Eye (tissue), 1 donor: ENCODE results near the gene TMEM126B.
"Not testable (repeated sequence)": the region's sequence is repeated elsewhere in the genome, so short reads cannot be mapped to it uniquely, and the experiment has no call there.

Source experiments
- DNase-seq: peaks from one replicate; pipeline ENCODE4 v3.0.0-alpha.2; 2015

The TMEM126B gene

DNA sequence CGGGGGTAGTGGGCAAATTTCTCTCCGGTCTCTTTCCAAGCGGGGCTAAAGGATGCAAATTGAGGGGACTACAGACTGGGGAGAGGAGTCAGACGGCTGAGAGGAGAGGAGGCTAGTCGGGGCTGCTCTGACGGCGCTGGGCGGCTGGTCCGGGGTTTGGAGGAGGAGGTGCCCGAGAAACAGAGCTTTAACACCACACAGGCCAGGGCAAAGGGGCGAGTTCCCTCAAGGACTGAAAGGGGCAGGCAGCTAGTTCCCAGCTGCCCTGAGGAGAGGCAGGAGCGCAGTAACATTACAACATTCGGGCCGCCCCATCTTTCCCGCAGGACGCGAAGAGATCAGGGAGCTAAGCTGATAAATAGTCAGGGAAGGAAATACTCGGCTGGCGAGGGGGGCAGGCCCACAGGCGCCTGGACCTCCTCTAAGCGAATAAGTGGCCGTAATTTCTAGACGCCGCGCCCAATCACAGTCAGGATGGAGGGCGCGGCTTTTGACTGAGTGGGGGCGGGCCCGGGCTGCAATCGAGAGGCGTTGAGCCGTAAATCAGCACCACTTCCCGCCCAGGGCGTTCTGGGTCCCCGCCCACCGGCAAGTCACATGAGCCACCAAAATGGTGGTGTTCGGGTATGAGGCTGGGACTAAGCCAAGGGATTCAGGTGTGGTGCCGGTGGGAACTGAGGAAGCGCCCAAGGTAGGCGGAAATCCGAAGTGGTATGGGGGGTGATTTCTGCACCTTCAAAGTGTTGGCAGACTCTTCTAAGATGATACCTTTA, at the start of gene TMEM126B:
Gene TMEM126B (plus strand): TSS at position 596 of the 773 bp plus-strand sequence. CDS start 15 bp downstream, at position 611.
- peak; percentile 98 for DNase-seq

DNA sequence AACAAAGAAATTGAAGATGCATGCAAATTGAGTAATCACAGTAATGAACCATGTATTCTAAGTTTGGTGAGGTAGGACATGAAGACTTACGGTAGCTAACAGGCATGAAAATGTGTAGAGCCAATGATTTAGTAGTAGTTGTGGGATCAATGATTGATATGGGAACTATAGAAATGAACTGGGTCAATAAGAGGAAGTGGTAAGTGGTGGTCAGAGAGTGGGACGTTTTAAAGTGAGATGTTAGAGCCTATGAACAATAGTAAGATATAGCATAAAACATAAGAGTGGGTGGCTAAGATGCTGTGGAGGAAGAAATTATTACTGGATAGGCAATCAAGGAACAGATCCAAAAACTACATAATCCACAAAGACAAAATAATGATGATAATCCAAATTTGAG, 46.3 kb upstream of the TMEM126B start:
- no peak for DNase-seq

DNA sequence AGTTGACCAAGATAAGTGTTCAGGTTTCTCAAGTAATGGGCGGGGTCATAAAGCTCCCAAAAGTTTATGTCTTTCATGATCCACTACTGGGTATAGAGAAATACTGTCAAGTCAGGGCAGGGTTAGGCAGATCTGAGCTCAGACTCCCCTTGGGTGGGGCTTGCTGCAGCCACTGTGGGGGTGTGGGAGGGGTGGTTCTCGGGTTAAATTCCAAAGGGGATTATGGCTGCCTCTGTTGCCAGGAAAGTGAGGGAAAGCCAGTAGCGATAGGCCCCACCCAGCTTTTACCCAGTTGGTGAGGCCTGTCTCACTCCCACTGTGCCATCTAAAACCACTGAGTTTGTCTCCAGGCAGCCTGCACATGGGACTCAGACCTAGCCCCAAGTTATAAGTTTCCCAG, 39.0 kb upstream of the TMEM126B start:
- no peak for DNase-seq

DNA sequence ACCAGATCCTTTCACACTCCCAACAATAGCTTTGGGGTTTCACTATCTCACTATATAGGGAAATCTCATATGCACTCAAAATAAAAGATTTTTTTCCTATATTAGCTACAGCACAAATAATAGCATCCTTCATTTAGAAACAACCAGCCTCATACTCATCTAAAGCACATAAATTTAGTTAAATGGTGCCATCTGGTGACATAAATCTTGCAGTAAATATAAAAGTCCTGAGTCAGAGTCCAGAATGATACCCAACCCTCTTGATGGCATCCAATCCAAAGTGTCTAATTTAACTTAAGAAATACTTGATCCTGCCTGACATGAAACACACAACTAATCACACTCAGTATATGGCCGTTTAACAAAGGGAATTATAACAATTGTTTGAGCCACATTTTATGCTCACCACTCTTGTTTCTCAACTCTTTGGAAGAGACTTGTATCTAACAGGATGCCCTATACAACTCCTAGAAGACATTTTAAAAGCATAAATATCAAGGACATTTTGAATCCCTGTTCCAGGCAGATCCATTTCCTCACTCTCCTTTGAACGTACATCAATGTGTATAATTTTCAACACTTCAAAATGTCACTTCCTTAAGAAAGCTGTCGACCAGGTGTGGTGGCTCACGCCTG, 37.4 kb upstream of the TMEM126B start:
- peak; percentile 66 for DNase-seq

DNA sequence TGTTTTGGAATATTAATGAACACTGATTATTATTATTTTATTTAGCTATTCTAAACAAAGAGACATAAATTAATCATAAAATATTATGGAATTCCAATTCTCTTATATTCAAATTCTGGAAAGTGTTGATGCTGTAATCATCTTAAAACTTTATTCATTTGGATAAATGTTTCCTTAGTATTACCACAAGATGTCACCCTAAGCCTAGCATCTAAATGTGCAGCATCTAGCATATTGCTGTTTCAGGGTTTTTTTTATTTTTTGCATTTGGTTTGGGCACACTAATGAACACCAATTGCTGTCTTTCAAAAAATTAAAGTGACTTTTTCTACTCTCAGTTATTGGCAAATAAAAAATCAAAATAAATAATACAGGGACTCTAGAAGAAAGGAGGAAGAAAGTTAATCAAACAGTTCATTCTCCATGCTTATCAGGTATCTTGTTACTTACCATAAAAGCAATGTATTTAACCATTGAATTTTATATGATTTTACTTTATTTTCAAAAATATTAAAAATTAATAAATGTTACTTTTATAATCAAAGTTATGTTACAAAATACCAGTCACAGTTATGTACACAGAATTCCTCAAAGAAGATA, 33.0 kb upstream of the TMEM126B start:
- peak; percentile 69 for DNase-seq

DNA sequence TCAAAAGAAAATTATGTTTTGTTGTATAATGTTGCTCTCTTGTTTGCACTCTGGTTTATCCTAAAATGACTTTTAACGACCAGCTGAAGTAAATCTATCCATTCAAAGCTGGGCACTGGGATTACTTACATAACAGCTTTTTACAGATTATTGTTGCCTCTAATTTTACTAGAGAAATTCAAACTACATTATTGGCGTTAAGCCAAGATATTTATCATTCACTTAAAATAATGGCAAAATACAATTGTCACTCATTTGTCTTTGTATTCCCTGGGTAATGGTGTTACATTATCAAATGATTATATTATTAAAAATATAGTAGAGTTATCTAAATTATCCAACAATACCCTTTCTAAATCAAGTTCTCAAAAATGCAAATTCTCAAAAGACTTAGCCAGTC, 31.5 kb upstream of the TMEM126B start:
- DNase-seq = no peak

DNA sequence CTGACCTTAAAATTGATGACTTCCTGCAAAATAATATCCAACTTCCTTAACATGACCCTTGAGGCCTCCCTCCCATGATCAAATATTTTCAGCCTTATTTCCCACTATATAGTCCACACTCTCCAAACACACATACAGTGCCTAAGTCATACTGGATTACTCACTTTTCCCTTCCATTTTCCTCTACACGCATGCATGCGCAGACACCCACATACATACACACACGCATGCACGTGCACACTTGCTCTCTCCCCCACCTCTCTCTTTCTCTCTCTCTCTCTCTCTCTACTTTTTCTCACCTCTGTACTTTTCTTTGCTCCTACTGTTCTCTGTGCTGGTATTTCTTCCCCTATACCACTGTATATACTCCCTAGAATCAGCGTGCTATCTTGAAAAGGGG, 29.3 kb upstream of the TMEM126B start:
- no peak for DNase-seq

DNA sequence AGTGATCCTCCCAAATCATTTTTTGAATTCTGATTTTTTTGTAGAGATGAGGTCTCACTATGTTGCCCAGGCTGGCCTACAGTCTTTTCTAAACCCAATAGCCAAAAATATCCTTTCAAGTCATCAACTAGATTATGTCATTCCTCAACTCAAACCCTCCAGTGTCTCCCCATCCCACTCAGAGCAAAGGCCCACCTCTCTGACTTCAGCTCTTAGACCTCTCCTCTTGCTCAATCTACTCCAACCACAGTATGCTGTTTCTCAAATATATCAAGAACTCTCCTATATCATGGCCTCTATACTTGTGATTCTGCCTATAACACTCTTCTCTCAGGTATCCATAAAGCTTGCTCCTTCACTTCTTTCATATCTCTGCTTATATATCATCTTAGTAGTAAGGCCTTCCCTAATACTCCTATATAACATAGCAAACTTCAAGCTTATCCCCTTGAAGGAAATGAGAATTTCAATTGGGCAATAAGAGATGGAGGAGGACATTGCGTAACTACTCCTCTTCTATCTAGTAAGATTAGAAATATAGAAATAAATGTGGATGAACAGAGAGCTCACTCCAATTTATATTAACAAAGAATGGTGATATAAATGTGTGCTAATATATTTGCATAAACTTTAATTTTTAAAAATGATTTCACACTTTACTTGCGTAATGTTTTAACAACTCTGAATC, 25.7 kb upstream of the TMEM126B start:
- no peak for DNase-seq

DNA sequence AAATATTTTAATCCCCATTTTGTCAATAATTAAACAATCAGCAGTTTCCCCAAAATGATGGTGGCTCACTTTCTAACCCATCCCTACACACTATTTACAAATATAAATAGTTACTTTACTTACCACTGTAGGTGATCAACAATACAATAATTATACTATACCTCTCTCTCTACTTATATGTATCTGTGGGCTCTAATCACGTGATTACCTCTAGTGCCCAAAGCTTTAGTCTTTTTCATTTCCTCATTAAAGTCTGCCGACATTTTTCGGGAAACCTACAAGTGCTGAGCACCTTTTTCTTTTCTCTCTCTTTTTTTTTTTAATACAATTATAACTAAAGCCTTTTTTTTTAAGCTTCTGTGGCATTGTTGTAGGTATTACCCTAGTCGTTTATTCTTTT, 25.2 kb upstream of the TMEM126B start:
- no peak for DNase-seq

DNA sequence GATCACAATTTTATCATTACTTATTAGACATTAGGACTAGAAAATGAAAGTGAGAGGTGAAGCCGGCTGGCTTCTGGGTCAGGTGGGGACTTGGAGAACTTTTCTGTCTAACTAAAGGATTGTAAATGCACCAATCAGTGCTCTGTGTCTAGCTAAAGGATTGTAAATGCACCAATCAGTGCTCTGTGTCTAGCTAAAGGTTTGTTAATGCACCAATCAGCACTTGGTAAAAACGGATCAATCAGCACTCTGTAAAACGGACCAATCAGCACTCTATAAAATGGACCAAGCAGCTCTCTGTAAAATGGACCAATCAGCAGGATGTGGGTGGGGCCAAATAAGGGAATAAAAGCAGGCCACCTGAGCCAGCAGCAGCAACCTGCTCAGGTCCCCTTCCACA, 22.2 kb upstream of the TMEM126B start:
- not testable (repeated sequence) for DNase-seq

DNA sequence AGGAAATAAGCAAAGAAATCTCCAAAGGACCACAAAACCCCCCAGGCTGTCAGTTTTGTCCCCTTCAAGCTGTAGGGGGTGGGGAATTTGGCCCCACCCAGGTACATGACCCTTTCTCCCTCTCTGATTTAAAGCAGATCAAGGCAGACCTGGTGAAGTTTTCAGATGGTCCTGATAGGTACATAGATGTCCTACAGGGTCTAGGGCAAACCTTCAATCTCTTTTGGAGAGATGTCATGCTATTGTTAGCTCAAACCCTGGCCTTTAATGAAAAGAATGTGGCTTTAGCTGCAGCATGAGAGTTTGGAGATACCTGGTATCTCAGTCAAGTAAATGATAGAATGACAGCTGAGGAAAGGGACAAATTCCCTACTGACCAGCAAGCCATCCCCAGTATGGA, 19.8 kb upstream of the TMEM126B start:
- not testable (repeated sequence) for DNase-seq

DNA sequence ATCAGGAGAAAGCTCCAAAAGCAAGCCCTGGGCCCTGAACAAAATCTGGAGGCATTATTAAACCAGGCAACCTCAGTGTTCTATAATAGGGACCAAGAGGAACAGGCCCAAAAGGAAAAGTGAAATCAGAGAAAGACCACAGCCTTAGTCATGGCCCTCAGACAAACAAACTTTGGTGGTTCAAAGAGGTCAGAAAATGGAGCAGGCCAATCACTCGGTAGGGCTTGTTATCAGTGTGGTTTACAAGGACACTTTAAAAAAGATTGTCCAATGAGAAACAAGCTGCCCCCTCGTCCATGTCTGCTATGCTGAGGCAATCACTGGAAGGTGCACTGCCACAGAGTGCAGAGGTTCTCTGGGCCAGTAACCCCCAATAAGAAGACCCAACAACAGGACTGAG, 19.1 kb upstream of the TMEM126B start:
- not testable (repeated sequence) for DNase-seq

DNA sequence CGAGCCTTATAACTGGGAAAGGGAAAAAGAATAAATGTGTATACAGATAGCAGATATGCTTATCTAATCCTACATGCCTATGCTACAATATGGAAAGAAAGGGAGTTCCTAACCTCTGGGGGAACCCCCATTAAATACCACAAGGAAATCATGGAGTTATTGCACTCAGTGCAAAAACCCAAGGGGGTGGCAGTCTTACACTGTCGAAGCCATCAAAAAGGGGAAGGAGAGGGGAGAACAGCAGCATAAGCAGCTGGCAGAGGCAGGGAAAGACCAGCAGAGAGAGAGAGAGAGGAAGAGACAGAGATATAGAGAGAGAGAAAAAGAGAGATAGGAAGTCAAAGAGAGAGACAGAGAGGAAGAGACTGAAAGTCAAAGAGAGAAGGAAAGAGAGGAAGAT, 16.8 kb upstream of the TMEM126B start:
- DNase-seq = not testable (repeated sequence)

DNA sequence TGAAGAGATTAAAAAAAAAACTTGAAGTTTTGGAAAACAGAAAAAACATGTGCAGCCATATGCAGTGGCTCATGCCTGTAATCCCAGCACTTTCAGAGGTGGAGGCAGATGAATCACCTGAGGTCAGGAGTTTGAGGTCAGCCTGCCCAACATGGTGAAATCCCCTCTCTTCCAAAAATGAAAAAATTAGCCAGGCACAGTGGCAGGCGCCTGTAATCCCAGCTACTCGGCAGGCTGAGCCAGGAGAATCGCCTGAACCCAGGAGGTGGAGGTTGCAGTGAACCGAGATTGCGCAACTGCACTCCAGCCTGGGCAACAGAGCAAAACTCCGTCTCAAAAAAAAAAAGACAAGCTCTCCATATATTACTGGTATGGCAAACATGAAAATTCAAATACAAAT, 8.9 kb upstream of the TMEM126B start:
- no peak for DNase-seq

DNA sequence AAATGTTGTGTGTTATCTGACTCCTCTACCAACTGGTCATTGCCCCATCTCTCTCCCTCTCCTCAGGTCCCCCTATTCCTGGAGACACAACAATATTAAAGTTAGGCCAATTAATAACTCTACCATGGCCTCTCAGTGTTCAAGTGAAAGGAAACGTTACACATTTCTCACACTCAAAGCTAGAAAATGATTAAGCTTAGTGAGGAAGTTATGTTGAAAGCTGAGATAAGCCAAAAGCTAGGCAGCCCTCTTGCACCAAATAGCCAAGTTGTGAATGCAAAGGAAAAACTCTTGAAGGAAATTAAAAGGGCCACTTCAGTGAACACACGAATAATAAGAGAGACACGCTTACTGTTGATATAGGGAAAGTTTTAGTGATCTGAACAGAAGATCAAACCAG, 8.1 kb upstream of the TMEM126B start:
- DNase-seq = no peak

DNA sequence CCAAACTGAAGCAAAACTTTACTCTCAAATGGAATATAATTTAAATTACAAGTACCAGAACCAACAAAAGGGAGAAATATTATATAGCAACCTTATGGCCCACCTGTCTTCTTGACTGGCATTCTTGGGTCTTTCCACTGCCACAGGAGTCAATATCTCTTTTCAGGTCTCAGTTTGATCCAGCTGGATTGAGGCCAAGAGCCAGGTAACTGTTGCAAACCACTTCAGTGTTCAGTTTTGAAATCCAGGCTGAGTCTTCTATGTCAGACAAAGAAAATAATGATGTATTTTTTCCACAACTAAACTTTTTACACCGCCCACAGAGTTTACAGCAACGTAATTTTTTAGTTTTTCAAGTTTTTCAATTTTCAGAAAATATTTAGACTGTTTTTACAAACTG, 1.9 kb upstream of the TMEM126B start:
- DNase-seq = no peak

DNA sequence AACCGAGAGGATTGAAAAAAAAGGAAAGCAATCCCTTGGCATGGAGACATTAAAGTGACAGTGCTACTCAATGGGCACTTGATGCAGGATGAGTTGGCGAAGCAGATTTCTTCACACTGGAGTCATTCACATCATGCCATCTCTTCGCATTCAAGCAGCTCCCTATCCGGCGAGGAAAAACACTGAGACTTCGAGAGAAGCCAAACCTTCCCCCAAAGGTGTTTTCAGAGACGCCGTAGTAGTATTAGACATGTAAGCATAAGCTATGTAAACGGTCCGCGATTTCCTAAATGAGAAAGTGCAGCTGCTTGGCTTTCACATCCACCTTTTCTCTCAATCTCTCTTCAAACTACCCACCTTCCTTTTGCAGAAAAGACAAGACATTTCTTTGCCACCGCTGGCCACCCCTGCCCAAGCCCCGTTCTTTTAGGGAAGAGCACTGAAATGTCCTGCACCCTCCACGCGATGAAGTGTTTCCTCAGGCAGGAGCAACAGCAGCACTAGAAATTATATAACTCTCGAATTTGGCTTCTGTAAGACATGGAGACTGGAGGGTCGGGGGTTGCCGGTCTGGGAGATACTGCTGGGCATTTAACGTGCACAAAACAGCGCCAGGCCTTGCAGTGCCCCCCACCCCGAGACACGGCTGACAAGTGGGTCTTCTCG, 928 bp upstream of the TMEM126B start, which contains the start of gene DLG2:
Gene DLG2 (minus strand): TSS at position 13 of the 666 bp plus-strand sequence.
- DNase-seq = peak; percentile 73

DNA sequence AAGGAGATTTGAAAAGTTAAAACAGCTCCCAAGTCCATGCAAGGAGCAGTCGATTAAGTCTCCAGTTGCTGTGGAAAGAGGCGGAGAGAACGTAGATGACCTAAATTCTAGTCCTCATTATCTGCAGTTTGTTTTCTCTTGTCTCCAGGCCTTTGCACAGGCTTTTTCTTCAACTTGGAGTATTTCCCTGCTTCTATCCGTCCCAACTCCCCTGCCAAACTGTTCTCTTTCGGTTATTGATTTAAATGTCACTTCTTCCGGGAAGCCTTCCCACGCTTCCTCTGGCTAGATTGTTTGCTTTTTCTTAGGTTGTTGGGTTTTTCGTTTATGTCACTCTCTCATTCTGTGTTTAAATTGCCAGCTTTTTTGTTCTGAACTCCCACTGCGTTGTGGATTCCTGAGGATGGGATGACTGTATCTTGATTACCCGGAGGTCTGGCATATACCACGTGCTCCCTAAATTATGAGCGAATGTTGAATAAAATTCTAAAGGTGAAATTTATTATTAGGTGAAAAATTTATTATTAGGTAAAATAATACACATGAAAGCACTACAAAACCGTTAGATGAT, 463 bp downstream of the TMEM126B start:
- no peak for DNase-seq

DNA sequence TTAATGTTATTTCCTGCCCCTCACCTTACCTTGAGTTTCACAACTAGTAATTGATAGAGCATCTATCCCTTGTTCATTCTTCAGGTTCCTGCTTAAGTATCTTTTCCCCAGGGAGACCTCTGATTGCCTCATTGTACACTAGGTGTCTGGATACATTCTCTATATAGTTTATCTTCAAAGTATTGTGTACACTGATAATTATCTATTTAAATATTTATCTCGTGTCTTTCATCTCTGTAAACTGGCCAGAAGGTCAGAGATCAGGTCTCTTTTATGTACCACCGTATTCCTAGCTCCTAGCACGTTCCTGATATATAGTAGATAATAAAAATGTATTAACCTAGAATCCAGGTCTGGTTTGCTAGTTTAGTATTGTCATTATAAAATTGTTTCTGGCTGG, 6.4 kb downstream of the TMEM126B start:
- DNase-seq = no peak

DNA sequence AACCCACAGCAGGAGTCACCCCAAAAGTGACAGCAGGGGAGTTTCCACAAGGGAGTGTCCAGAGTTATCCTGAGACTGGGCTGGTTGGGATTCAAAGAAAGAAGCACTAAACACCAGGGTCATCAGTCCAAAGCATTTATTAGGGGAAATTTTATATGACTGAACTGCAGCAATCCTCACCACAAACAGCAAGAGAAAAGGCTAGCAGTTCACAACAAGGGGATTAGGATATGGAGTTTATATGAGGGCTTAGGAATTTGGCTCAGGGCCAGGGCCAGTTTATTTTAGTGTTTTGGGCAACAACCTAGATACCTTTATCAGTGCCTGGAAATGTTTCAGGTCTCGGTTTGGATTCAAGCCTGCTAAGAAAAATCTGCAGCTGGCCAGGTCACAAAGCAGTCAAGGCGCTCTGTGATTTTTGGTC, 14.8 kb downstream of the TMEM126B start:
- no peak for DNase-seq

DNA sequence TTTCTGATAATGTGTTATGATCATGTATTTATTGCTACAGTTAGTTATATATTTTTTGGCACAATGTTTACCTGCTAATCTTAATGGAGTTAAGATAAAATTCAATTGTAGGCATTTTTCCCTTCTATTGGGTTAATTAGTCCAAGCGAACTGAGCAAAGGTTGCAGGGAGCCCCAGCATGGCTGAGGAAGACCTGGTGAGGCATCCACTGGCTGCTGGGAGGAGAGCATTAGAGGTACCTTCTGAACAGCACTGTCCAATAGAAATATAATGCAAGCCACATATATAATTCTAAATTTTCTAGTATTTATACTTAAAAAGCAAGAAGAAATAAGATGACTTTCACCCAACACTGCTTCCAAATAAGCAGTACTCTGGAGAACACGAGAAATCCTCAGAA, 18.7 kb downstream of the TMEM126B start:
- DNase-seq = no peak

DNA sequence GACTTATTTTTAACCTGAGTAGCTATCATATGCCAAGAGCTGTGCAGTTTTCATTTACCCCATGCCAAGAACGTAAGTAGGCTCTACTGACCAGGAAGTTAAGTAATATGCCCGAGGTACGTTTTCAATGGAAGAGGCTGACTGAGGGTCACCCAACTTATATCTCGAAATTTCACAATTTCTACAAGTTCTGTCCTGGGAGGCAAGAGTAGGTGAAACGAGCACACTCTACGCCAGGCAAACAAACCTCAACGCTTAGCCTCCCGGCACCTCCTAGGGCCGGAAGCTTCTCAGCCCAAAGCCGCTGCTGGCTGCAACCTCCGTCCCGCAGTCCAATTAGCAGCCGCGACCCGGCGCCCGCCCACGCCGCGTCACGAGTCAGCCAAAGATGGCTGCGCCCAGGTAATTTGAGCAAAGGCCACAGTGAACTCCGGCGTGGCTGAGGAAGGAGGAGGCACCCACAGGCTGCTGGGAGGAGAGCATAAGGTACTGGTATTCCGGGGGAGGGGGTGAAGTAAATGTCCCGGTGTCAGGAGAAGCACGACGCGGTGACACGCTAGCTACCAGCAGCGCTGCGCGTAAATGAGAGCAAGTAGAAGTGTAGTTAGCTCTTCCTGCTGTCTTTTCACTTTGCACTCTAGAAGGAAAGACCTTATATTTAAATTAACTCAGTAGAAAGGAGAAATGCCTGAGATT, 19.4 kb downstream of the TMEM126B start, which contains the start of gene TMEM126A:
Gene TMEM126A (plus strand): TSS at position 364 of the 696 bp plus-strand sequence. CDS start 2,289 bp downstream, outside the sequence.
- DNase-seq = peak; percentile 94
